ENCODE results near the gene F2RL2.

F2RL2 gene

DNA sequence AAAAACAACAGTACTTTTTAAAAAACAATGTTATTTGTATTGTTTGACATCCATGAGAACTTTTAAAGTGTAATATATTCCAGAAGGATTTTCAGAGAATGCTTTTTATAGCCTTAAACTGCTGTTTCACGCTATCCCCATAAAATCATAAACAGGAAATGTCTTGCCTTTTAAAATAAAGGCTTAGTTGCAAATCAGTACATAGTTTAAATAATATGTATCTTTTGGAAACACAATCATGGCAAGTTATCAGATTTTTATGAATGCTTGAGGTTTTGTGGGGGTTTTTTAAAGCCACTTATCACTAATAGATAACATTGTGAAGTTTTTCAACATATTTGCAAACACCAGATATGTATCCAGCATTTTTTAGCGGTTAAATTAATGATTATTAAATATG, 37.2 kb upstream of the F2RL2 start:
- H2AFZ ChIP-seq (ENCODE audit: low read depth): no peak overlapping the region
- no peak overlapping the region for H3K27ac ChIP-seq
- no peak overlapping the region for H3K4me3 ChIP-seq (IDR thresholded peaks at IDR 0.05; ENCODE audit: insufficient read depth, low read depth, low read length)
- H3K9ac ChIP-seq: no peak overlapping the region
- H3K4me1 ChIP-seq (ENCODE audit: low read depth, poor library complexity, severe bottlenecking): no peaks in the 10 kb centered on the region
- TF ChIP-seq, protein P1, sequence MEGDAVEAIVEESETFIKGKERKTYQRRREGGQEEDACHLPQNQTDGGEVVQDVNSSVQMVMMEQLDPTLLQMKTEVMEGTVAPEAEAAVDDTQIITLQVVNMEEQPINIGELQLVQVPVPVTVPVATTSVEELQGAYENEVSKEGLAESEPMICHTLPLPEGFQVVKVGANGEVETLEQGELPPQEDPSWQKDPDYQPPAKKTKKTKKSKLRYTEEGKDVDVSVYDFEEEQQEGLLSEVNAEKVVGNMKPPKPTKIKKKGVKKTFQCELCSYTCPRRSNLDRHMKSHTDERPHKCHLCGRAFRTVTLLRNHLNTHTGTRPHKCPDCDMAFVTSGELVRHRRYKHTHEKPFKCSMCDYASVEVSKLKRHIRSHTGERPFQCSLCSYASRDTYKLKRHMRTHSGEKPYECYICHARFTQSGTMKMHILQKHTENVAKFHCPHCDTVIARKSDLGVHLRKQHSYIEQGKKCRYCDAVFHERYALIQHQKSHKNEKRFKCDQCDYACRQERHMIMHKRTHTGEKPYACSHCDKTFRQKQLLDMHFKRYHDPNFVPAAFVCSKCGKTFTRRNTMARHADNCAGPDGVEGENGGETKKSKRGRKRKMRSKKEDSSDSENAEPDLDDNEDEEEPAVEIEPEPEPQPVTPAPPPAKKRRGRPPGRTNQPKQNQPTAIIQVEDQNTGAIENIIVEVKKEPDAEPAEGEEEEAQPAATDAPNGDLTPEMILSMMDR (conservative IDR thresholded peaks at IDR 0.05; ENCODE audit: low read depth, low read length): no peak
- no peaks in the 10 kb centered on the region for H3K79me2 ChIP-seq (ENCODE audit: insufficient read depth, low read depth)
- no peak overlapping the region for H3K4me2 ChIP-seq
- no peaks in the 10 kb centered on the region for H3K27me3 ChIP-seq (ENCODE audit: insufficient read depth, low read depth)
- peaks cover 3% of the 10 kb centered on the region; the same call in 1 of the 2 replicates for H3K36me3 ChIP-seq (ENCODE audit: insufficient read depth)
- no peaks in the 10 kb centered on the region for H4K20me1 ChIP-seq (ENCODE audit: insufficient read depth)

DNA sequence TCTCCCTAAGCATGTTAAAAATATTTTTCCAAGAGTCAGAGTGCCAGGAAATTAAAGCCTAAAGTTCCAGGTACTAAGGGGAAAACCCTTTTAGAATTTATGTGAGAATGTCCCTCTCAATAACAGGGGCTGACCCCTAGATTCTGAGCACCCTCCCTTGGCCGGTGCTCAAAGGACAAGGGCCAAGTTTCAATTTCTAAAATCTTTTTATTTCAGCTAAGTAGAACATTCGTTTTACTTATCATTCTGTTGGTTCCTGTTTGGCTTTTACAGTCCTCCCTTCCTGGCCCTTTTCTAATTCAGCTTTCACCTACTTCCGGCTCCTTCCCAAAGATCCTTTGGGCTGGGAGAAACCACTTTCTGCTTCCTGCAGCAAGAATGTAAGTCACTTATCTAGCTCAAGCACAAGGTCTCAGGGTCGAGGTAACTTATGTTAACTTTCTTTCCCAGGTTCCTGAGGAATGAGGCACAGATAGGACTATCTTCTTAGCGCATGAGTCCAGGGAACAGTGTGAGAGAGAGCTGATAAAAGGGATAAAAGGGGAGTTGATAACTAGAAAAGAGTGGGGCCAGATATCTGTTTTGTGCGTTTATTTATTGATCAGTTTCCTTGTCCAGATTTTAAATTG, 34.6 kb upstream of the F2RL2 start:
- TF ChIP-seq, protein P1 (conservative IDR thresholded peaks at IDR 0.05; ENCODE audit: low read depth, low read length): no peak
- peaks cover 6% of the 10 kb centered on the region; the same call in 1 of the 2 replicates for H3K36me3 ChIP-seq (ENCODE audit: insufficient read depth)
- H3K9ac ChIP-seq: no peak overlapping the region

DNA sequence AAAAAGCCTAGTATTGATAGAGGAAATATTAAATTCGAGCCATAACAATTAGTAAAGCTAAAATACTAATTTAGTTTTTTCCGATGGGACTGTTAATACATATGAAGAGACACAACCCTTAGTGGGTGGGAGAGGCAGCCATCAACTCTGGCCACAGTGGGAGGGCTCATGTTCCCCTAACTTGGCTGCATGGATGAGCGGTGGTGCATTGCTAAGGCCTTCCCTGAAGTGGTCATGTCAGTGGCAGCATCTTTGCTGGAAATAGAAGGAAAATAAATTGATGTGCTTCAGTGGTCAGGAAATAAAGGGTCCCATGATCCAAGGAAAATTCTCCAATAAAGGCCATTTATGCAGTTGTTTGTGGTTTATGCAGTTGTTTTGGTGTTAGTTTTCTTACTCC, 33.9 kb upstream of the F2RL2 start:
- Histone ChIP-seq H3K4me2 (no peak overlapping the region), H3K27ac (no peak overlapping the region), H2AFZ (ENCODE audit: low read depth) (no peak overlapping the region), H3K36me3 (ENCODE audit: insufficient read depth) (peaks cover 6% of the 10 kb centered on the region; the same call in 1 of the 2 replicates), H4K20me1 (ENCODE audit: insufficient read depth) (no peaks in the 10 kb centered on the region), H3K9ac (no peak overlapping the region), H3K27me3 (ENCODE audit: insufficient read depth, low read depth) (no peaks in the 10 kb centered on the region), H3K4me1 (ENCODE audit: low read depth, poor library complexity, severe bottlenecking) (no peaks in the 10 kb centered on the region), H3K79me2 (ENCODE audit: insufficient read depth, low read depth) (no peaks in the 10 kb centered on the region), H3K4me3 (IDR thresholded peaks at IDR 0.05; ENCODE audit: insufficient read depth, low read depth, low read length) (no peak overlapping the region)
- TF ChIP-seq, protein P1 (conservative IDR thresholded peaks at IDR 0.05; ENCODE audit: low read depth, low read length): no peak

More for the DNA sequence above, 34.6 kb upstream of the F2RL2 start:
- Histone ChIP-seq H4K20me1 (ENCODE audit: insufficient read depth) (no peaks in the 10 kb centered on the region), H3K27ac (no peak overlapping the region), H2AFZ (ENCODE audit: low read depth) (no peak overlapping the region), H3K27me3 (ENCODE audit: insufficient read depth, low read depth) (no peaks in the 10 kb centered on the region), H3K79me2 (ENCODE audit: insufficient read depth, low read depth) (no peaks in the 10 kb centered on the region), H3K4me3 (IDR thresholded peaks at IDR 0.05; ENCODE audit: insufficient read depth, low read depth, low read length) (no peak overlapping the region), H3K4me2 (no peak overlapping the region), H3K4me1 (ENCODE audit: low read depth, poor library complexity, severe bottlenecking) (no peaks in the 10 kb centered on the region)

DNA sequence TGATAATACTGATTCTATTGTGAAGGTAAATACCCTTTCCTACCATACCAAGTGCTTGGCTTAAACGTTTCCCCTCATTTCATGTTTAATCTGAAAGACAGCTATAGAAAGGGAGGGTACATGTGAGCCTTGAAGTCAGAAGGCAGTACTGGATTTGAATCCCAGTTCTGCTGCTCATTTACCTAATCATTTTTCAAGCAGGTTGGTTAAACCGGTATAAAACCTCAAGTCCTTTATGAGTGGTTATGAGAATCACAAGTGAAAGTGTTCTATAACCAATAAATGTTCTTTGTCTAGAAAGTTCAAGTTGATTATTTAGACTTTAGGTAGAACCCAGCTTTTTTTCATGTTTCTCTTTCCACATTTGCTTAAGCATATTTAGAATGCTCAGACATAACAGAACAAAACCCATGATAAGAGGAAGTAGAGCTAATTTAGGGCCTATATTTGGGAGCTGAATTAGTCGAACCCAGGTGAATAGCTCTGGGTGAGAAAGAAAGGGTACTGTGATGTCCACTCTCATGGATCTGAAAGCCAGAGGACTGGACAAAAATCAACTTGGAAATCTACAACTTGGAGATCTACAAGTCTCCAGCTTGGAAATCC, 29.7 kb upstream of the F2RL2 start:
- Histone ChIP-seq H3K4me2 (no peak overlapping the region), H2AFZ (ENCODE audit: low read depth) (no peak overlapping the region), H3K9ac (no peak overlapping the region), H3K27me3 (ENCODE audit: insufficient read depth, low read depth) (no peaks in the 10 kb centered on the region), H3K36me3 (ENCODE audit: insufficient read depth) (peaks cover 12% of the 10 kb centered on the region; the same call in 1 of the 2 replicates), H4K20me1 (ENCODE audit: insufficient read depth) (no peaks in the 10 kb centered on the region), H3K4me3 (IDR thresholded peaks at IDR 0.05; ENCODE audit: insufficient read depth, low read depth, low read length) (no peak overlapping the region), H3K79me2 (ENCODE audit: insufficient read depth, low read depth) (no peaks in the 10 kb centered on the region), H3K4me1 (ENCODE audit: low read depth, poor library complexity, severe bottlenecking) (no peaks in the 10 kb centered on the region), H3K27ac (no peak overlapping the region)
- TF ChIP-seq, protein P1 (conservative IDR thresholded peaks at IDR 0.05; ENCODE audit: low read depth, low read length): no peak

Data from KMS-11 (cell line).